Nephron (organoid): ENCODE measurements around the gene SEMA4G.

Experiments
- H3K27ac Mint-ChIP-seq, 3 experiments: 2 replicates each; pipeline ENCODE4 v1.8.0; 2020; ENCODE audit warnings: mixed read lengths in 3 of 3, mild to moderate bottlenecking in 2 of 3, moderate library complexity in 1 of 3
- H3K27me3 Mint-ChIP-seq: 2 replicates; pipeline ENCODE4 v1.8.0; 2021; ENCODE audit warnings: low read depth, mild to moderate bottlenecking, moderate library complexity, mixed read lengths
- H3K36me3 Mint-ChIP-seq: 2 replicates; pipeline ENCODE4 v1.8.0; 2020; ENCODE audit warnings: low read depth, mixed read lengths
- H3K4me1 Mint-ChIP-seq: 2 replicates; pipeline ENCODE4 v1.8.0; 2020; ENCODE audit warnings: mixed read lengths
- H3K4me3 Mint-ChIP-seq, 3 experiments: 2 replicates each; pipeline ENCODE4 v1.8.0; 2020; ENCODE audit warnings: mild to moderate bottlenecking in 3 of 3, mixed read lengths in 3 of 3, moderate library complexity in 2 of 3
- H3K9me3 Mint-ChIP-seq: 2 replicates; pipeline ENCODE4 v1.8.0; 2020; ENCODE audit warnings: mixed read lengths
- TF ChIP-seq, protein P1 (sequence below), 3 experiments: fragments of 200-600 bp; sonication (generic); IDR thresholded peaks; one replicate each; pipeline ENCODE4 v1.5.0; 2021; ENCODE audit warnings: antibody characterized with exemption in 3 of 3; ENCODE audit not compliant: unreplicated experiment in 3 of 3

The SEMA4G gene

DNA sequence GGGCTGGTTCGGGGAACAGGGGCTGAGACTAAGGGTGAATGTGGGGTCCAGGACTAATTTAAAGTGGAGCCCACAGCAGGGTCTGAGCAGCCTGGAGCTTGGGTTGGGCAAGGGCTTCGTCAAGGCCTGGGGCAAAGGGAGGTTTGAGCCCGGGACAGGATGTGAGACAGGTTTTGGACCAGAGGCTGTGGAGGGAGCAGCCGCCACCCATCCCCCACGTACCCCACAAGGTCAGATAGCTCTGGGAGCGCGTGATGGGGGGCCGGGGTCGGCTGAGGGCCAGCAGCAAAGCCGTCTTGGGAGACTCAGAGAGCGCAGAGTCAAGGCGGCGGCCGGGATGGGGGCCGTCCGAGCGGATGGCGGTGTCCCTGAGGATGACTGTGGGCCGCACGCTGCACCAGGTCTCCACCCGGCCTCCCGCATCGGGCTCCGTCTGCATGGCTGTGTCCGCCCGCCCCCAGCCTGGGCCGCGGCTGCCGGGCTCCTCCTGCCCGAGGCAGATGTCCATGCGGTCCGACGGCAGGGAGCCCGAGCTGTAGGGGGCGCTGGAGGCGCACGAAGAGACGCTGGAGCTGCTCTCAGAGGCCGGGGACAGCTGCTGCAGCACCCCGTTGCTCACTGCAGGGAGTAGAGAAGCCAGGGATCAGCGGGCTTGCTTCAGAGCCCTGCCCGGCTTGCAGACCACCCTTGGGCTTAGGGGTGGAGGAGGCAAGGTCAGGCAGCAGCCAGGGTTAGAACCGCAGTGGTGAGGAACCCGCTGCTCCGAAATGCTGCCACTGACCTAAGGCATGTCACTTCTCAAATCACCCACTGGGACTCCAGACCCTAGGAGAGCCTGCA is 49.5 kb downstream of the SEMA4G start:
- TF ChIP-seq, protein P1, sequence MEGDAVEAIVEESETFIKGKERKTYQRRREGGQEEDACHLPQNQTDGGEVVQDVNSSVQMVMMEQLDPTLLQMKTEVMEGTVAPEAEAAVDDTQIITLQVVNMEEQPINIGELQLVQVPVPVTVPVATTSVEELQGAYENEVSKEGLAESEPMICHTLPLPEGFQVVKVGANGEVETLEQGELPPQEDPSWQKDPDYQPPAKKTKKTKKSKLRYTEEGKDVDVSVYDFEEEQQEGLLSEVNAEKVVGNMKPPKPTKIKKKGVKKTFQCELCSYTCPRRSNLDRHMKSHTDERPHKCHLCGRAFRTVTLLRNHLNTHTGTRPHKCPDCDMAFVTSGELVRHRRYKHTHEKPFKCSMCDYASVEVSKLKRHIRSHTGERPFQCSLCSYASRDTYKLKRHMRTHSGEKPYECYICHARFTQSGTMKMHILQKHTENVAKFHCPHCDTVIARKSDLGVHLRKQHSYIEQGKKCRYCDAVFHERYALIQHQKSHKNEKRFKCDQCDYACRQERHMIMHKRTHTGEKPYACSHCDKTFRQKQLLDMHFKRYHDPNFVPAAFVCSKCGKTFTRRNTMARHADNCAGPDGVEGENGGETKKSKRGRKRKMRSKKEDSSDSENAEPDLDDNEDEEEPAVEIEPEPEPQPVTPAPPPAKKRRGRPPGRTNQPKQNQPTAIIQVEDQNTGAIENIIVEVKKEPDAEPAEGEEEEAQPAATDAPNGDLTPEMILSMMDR (IDR thresholded peaks at IDR 0.05; ENCODE audit: unreplicated experiment in 3 of 3): peak; percentile 62 to 81 (median 63)
- Mint-ChIP-seq H3K9me3 (no peaks in the 10 kb centered on the region), H3K4me1 (peaks cover 36% of the 10 kb centered on the region), H3K27me3 (peaks cover 54% of the 10 kb centered on the region), H3K36me3 (no peaks in the 10 kb centered on the region), H3K4me3 (peak overlapping the region; percentile 12 to 27 (median 21)), H3K27ac (peak overlapping the region in 1 of 3 experiments; percentile 65)
